Panc1 (cell line): Measurements from ENCODE around the gene PPP1R9B. TPM values are rescaled to one million over a fixed set of nuclear protein-coding genes. Genes with fewer than 3 reads are reported as not detected.

ENCODE experiments used
- ATAC-seq: fragments of 200-7000 bp; cut with Tn5 transposase; 2 replicates; pipeline ENCODE4 v1.9.1; 2020; ENCODE audit warnings: mild to moderate bottlenecking, moderate library complexity
- BruUV-seq: library from RNA; stranded (reverse); fragments of 400-500 nt; replicated peaks from 2 replicates; lab custom pipeline; 2021; lab: Mats Ljungman, UMichigan
- CTCF ChIA-PET: fragments of 300-600 bp; sonication (Branson Sonifier 250); formaldehyde crosslinking; loops from one replicate; lab custom pipeline; 2022; ENCODE audit warnings: antibody characterized with exemption; lab: Charles Lee
- POLR2A ChIA-PET: fragments of 300-600 bp; sonication (Branson Sonifier 250); formaldehyde crosslinking; loops from one replicate; lab custom pipeline; 2022; ENCODE audit warnings: antibody characterized with exemption; lab: Charles Lee
- DNase-seq: peaks from one replicate; pipeline ENCODE4 v3.0.0-alpha.2; 2010; ENCODE audit warnings: low read depth, low spot score
- H3K27ac ChIP-seq: 2 replicates; pipeline ENCODE4 v1.5.1; 2011; ENCODE audit warnings: mild to moderate bottlenecking, low read length, inconsistent platforms
- H3K27me3 ChIP-seq: fragments of 200-500 bp; sonication (Bioruptor generic); 2 replicates; pipeline ENCODE4 v1.6.0; 2014; ENCODE audit warnings: low read length, inconsistent platforms; ENCODE audit not compliant: control insufficient read depth, insufficient read depth
- H3K36me3 ChIP-seq: fragments of 200-500 bp; sonication (Bioruptor generic); 2 replicates; pipeline ENCODE4 v1.5.1; 2014; ENCODE audit warnings: inconsistent platforms, mild to moderate bottlenecking, low read length, moderate library complexity; ENCODE audit not compliant: control insufficient read depth, insufficient read depth
- H3K4me1 ChIP-seq: 2 replicates; pipeline ENCODE4 v1.5.1; 2011; ENCODE audit warnings: inconsistent platforms, mild to moderate bottlenecking, low read length, moderate library complexity; ENCODE audit not compliant: control insufficient read depth, insufficient read depth
- H3K4me3 ChIP-seq, 2 experiments: 2 replicates each; pipeline ENCODE4 v1.5.1; 2011 to 2012; ENCODE audit warnings: low read depth in 2 of 2, low read length in 2 of 2, mild to moderate bottlenecking in 2 of 2, inconsistent platforms in 1 of 2, moderate library complexity in 1 of 2
- H3K9me3 ChIP-seq: fragments of 200-500 bp; sonication (Bioruptor generic); 2 replicates; pipeline ENCODE4 v1.5.1; 2014; ENCODE audit warnings: low read depth, mild to moderate bottlenecking, inconsistent platforms, low read length, moderate library complexity; ENCODE audit not compliant: control insufficient read depth, insufficient read depth
- POLR2AphosphoS5 ChIP-seq: IDR thresholded peaks from 2 replicates; pipeline ENCODE4 v1.6.1; 2012; ENCODE audit warnings: mild to moderate bottlenecking, low read depth, low read length, moderate library complexity
- SIN3A ChIP-seq: IDR thresholded peaks from 2 replicates; pipeline ENCODE4 v1.6.1; 2012; ENCODE audit warnings: low read depth, mild to moderate bottlenecking, low read length, moderate library complexity, borderline replicate concordance; ENCODE audit not compliant: insufficient read depth
- TCF7L2 ChIP-seq: IDR thresholded peaks from 2 replicates; pipeline ENCODE4 v1.6.1; 2011; ENCODE audit warnings: mild to moderate bottlenecking, low read depth, low read length, inconsistent platforms
- in situ Hi-C: cut with HindIII; loops from 2 replicates; pipeline ENCODE4 v1.10.0; 2016; ENCODE audit warnings: low sequenced_read_pairs, low pct_unique_long_range_greater_than_20kb
- intact Hi-C: fragments of 100-400 bp; cut with micrococcal nuclease; formaldehyde crosslinking; loops from one replicate; pipeline ENCODE4 v1.10.0; 2022; ENCODE audit not compliant: unreplicated experiment
- total RNA-seq: library from RNA; stranded (reverse); gene quantifications from one replicate; pipeline ENCODE4 v1.2.1, GENCODE V29; 2021; ENCODE audit not compliant: unreplicated experiment
- TF ChIP-seq, protein P1 (sequence below): fragments of 450-650 bp; IDR thresholded peaks from 2 replicates; pipeline ENCODE4 v1.5.1; 2017; ENCODE audit warnings: mild to moderate bottlenecking
- TF ChIP-seq, protein P2 (sequence below), 2 experiments: IDR thresholded peaks; 2 replicates each; pipeline ENCODE4 v1.6.1; 2011 to 2012; ENCODE audit warnings: low read depth in 2 of 2, control low read depth in 1 of 2, low read length in 1 of 2, mild to moderate bottlenecking in 1 of 2, moderate library complexity in 1 of 2; ENCODE audit not compliant: insufficient read depth in 1 of 2

The PPP1R9B gene
- total RNA-seq, 1 experiment from 2014 or later, result 114 TPM

DNA sequence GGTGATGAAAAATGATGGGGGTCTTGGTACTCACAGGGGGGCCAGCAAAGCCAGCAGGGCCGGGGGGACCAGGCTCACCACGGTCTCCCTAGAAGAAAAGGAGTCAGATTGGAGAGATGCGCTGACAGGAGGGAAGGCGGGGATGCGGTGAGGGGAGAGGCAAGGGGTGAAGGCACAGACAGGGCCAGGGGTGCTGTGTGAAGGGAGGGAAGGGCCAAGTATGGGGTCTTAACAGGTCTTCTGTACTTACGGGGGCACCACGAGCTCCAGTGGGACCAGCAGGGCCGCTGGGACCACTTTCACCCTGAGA is 39.8 kb upstream of the PPP1R9B start:
- intact Hi-C loops (no loop called here), in situ Hi-C loops (no loop called here)
- H3K27ac ChIP-seq, result no peak overlapping the region
- H3K27me3 ChIP-seq, result no peaks in the 10 kb centered on the region
- ATAC-seq, result no peak
- no peak for DNase-seq
- H3K36me3 ChIP-seq, result no peaks in the 10 kb centered on the region
- ChIA-PET CTCF (interaction anchor here (0.7 kb wide), 1 partner anchor 10 kb away, joined by 3 read pairs; no protein-coding TSS in a partner anchor), POLR2A (no interaction called here)
- BruUV-seq, result no TSS peak
- no peaks in the 10 kb centered on the region for H3K4me1 ChIP-seq
- H3K4me3 ChIP-seq, result no peak overlapping the region
- H3K9me3 ChIP-seq, result no peaks in the 10 kb centered on the region
- TF ChIP-seq, protein P1, sequence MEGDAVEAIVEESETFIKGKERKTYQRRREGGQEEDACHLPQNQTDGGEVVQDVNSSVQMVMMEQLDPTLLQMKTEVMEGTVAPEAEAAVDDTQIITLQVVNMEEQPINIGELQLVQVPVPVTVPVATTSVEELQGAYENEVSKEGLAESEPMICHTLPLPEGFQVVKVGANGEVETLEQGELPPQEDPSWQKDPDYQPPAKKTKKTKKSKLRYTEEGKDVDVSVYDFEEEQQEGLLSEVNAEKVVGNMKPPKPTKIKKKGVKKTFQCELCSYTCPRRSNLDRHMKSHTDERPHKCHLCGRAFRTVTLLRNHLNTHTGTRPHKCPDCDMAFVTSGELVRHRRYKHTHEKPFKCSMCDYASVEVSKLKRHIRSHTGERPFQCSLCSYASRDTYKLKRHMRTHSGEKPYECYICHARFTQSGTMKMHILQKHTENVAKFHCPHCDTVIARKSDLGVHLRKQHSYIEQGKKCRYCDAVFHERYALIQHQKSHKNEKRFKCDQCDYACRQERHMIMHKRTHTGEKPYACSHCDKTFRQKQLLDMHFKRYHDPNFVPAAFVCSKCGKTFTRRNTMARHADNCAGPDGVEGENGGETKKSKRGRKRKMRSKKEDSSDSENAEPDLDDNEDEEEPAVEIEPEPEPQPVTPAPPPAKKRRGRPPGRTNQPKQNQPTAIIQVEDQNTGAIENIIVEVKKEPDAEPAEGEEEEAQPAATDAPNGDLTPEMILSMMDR, result no peak
- TF ChIP-seq SIN3A, result no peak
- no peak for TF ChIP-seq POLR2AphosphoS5
- TF ChIP-seq, protein P2, sequence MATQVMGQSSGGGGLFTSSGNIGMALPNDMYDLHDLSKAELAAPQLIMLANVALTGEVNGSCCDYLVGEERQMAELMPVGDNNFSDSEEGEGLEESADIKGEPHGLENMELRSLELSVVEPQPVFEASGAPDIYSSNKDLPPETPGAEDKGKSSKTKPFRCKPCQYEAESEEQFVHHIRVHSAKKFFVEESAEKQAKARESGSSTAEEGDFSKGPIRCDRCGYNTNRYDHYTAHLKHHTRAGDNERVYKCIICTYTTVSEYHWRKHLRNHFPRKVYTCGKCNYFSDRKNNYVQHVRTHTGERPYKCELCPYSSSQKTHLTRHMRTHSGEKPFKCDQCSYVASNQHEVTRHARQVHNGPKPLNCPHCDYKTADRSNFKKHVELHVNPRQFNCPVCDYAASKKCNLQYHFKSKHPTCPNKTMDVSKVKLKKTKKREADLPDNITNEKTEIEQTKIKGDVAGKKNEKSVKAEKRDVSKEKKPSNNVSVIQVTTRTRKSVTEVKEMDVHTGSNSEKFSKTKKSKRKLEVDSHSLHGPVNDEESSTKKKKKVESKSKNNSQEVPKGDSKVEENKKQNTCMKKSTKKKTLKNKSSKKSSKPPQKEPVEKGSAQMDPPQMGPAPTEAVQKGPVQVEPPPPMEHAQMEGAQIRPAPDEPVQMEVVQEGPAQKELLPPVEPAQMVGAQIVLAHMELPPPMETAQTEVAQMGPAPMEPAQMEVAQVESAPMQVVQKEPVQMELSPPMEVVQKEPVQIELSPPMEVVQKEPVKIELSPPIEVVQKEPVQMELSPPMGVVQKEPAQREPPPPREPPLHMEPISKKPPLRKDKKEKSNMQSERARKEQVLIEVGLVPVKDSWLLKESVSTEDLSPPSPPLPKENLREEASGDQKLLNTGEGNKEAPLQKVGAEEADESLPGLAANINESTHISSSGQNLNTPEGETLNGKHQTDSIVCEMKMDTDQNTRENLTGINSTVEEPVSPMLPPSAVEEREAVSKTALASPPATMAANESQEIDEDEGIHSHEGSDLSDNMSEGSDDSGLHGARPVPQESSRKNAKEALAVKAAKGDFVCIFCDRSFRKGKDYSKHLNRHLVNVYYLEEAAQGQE (IDR thresholded peaks at IDR 0.05; ENCODE audit: insufficient read depth in 1 of 2, low read depth in 2 of 2, low read length in 1 of 2), result no peak
- TF ChIP-seq TCF7L2, result no peak

DNA sequence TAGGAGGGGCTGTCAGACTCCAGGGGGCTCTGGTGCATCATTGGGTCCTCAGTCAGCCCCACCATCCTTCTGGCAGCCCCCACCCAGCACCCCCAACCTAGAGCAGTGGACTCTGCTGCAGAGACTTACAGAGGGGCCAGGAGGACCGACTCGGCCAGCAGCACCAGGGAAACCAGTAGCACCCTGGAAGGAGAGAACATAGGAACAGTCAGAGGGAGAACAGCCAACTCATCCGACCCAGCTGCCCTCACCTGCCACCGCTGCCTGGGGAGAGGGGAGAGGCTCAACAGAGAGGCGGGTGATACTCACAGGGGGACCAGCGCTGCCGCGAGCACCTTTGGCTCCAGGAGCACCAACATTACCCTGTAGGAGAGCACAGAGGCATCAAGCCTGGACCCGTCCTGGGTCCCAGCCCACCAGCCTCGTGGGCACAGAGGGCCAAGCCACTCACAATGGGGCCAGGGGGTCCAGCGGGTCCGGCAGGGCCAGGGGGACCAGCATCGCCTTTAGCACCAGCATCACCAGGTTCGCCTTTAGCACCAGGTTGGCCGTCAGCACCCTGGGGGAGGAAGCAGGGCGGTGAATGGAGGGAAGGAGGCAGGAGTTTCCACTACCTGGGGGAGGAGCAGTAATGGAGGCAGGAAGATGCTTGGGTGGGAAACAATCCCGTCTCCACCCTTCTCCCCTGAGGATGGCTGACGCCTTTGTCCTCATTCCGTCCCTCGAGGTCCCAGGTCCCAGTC is 39.2 kb upstream of the PPP1R9B start:
- H3K4me1 ChIP-seq, result no peaks in the 10 kb centered on the region
- no TSS peak for BruUV-seq
- CTCF ChIA-PET, result no interaction called here
- no peaks in the 10 kb centered on the region for H3K27me3 ChIP-seq
- ATAC-seq, result no peak
- no peaks in the 10 kb centered on the region for H3K9me3 ChIP-seq
- H3K36me3 ChIP-seq, result no peaks in the 10 kb centered on the region
- no peak for DNase-seq
- TF ChIP-seq SIN3A (no peak), TCF7L2 (no peak), POLR2AphosphoS5 (no peak)
- TF ChIP-seq, protein P1, result no peak
- TF ChIP-seq, protein P2 (IDR thresholded peaks at IDR 0.05; ENCODE audit: insufficient read depth in 1 of 2, low read depth in 2 of 2, low read length in 1 of 2), result no peak
- in situ Hi-C loops (no loop called here), intact Hi-C loops (no loop called here)
- no peak overlapping the region for H3K4me3 ChIP-seq
- POLR2A ChIA-PET, result no interaction called here
- no peak overlapping the region for H3K27ac ChIP-seq
